Fibroblast of peridontal ligament (primary cell): ENCODE measurements around the gene HIGD1B.
A peak's percentile ranks its signal among the peaks of the same experiment; 100 is the strongest.

ENCODE experiments used
- DNase-seq: peaks from one replicate; pipeline ENCODE4 v3.0.0-alpha.2; 2010; ENCODE audit errors: extremely low read depth

HIGD1B gene

DNA sequence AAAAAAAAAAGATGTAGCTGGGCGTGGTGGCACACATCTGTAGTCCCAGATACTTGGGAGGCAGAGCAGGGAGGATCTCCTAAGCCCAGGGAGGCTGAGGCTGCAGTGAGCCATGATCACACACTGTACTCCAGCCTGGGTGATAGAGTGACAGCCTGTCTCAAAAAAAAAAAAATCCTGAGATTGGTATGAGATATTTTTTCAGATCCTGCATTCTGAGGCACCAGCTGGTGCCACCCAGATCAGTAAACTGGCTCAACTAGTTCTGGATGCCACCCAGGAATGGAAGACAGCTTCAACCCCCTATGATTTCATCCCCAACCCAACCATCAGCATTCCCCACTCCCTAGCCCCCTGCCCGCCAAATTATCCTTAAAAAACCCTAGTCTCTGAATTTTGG lies 10.5 kb upstream of the HIGD1B start:
- DNase-seq, result no peak

DNA sequence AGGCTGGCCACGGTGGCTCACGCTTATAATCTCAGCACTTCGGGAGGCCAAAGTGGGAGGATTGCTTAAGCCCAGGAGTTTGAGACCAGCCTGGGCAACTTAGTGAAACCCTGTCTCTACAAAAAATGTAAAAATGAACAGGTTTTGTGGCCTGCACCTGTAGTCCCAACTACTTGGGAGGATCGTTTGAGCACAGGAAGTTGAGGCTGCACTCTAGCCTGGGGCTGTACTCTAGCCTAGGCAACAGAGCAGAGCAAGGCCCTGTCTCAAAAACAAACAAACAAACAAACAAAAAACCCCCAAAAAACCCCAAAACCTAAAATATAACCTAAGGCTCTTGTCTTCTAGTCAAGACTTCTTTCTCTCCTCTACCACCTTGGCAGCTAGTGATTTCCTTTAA lies 7.4 kb upstream of the HIGD1B start:
- no peak for DNase-seq

DNA sequence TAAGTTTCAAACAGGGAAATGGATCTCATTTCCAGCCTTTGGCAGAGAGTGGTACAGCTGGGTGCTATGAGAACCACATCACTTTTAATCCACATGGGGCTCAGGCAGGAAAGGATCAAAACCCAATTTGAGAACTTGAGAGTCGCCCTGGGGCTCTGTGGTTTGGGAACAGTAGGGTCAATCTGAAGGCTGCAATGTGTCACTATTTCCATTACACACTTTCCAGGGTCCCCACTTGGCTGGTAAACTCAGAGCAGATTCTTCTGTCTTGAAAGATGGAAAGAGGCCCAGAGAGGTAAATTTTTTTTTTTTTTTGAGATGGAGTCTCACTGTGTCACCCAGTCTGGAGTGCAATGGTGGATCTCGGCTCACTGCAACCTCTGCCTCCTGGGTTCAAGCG lies 6.7 kb upstream of the HIGD1B start:
- DNase-seq, result no peak

DNA sequence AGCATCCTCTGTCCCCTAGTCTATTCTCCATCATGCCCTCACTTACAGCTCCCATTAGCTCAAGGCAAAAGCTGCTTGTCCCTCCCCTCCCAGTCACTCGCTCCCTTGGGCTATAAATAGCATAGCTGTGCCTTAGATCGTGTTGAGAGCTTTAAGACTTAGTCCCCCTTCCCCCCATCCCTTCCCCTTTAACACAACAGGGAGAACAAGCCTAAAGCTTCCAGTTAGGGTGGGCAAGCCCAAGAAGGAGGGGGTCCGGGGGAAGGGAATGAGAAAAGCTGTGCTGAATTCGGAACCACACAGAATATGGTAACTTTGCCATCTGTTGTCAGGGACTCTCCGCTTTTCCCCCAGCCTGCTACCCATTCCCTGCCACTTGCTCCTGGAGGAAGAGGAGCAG lies 4.9 kb upstream of the HIGD1B start:
- no peak for DNase-seq

DNA sequence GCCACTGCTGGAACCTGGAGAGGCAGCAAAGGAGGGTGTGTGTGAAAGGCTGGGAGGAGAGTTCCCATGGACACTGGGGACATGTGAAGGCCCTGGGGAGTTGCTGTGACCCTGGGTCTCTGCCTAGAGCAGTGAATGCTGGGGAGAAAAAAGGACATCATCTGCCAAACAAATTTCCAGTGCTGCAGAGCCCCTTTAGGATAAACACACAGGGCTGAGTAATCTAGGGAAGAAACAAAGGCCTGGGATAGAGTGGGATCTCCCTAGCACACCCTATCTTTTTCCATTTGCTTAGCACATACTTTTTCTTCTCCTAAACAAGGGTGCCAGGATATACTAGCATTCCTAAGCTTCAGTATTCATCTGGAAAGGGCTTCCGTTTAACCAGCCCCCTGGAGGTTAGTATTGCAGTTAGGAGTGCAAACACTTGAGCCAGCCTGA lies 3.3 kb upstream of the HIGD1B start:
- DNase-seq, result peak; percentile 56

DNA sequence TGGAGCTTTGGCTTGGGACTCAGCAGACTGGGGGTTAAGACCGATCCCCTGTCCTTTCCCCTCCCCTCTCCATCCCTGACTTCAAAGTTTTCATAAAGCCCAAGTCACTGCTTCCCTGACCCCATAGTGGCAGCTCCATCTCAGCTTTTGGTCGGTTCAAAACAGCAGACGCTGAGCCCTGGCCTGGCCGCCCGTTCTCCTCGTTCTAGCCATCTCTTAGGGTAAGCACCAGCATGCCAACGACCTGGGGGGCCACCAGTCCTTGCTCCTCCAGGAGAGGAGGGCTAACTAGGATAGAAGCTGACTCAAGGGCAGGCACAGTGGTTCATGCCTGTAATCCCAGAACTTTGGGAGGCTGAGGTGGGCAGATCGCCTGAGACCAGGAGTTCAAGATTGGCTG lies 1.5 kb upstream of the HIGD1B start:
- no peak for DNase-seq

DNA sequence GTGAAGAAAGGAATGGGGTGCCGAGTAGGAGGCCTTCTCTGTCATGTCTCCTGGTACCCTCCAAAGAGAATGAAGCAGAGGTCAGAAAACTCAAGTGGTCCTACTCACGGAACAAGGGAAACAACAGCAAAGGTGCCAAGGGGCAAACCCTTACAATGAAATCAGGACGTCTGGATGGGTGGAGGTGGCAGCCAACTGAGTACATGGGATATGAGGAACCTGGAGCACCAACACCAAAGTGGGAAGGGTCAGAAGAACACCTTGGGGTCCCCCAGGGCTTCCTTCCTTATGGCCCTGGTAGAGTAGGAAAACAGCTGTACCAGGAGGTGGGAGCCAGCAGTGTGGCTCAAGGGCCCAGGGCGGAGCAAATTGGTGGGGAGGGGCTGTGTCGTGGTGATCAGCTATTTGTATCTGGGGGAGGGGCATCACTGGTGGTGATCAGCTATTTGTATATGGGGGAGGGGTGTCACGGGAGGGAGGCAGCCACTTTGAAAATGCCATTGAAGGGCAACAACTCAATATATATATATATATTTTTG lies 643 bp downstream of the HIGD1B start:
- DNase-seq, result no peak

DNA sequence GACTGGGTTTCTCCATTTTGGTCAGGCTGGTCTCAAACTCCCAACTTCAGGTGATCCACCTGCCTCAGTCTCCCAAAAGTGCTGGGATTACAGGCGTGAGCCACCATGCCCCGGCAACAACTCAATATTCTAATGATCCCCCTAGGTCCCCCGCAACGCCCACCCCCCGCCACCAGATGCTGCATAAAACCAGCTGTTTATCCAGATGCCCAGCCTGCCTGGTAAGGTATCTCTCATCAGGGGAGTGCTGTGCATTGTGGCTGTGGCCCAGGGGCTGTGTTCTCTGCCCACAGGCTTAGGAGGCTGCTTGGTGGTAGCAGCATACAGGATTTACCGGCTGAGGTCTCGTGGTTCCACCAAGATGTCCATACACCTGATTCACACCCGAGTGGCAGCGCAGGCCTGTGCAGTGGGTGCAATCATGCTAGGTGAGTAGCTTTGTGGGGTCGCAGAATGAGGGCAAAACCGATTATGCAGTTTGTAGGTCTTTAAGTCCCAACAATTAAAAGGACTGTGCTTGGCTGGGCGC lies 1.3 kb downstream of the HIGD1B start:
- no peak for DNase-seq

DNA sequence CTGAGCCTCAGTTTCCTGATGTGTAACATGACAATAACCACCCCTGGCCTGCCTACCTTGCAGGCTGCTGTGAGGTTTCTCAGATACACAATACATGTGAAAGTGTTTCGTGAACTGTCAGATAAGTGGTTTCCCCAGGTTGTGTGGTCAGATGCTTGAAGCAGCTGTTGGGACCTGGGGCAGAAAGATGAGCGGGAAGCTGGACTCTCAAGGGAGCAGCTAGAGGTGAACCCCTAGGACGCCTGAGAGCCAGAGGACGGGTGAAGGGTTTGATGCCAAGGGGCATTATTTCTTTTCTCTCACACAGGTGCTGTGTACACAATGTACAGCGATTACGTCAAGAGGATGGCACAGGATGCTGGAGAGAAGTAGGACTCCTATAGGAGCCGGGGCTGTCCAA lies 2.3 kb downstream of the HIGD1B start:
- DNase-seq, result no peak

DNA sequence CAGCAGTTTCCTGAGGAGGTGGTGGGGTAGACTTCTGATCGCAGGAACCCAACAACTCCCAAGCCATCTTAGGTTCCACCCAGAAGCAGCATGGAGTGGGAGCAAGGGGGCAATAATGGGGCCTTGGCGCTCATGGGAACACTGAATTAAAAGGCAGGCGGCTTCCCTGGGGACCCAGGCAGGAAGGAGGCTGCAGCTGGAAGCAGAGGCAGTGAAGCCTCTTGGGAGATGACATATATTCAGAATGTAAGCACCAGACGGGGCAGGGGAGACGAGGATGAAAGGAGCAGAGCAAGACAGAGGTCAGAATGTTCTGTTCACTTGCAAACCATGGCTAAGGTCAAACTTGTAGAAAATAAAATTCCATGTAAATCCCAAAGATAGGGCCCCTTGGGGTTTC lies 2.9 kb downstream of the HIGD1B start:
- no peak for DNase-seq

DNA sequence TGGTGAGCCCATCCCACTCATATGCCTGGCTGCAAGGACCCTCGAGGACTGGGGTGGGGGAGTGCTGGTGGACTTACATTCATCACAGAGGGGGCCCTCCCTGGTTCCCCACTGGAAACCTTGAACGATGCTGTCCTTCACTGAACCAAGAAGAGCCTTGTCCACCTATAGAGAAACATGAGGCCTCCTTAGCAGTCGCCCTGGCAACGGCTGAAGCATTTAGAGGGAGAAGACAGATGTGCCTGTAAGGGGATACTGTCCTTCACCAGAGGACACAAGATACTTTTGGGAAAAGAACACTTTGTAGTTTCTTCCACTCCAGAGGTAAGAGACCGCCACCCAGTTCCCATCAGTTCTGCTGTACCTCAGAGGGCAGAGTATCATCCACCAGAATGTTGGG lies 6.5 kb downstream of the HIGD1B start:
- no peak for DNase-seq

DNA sequence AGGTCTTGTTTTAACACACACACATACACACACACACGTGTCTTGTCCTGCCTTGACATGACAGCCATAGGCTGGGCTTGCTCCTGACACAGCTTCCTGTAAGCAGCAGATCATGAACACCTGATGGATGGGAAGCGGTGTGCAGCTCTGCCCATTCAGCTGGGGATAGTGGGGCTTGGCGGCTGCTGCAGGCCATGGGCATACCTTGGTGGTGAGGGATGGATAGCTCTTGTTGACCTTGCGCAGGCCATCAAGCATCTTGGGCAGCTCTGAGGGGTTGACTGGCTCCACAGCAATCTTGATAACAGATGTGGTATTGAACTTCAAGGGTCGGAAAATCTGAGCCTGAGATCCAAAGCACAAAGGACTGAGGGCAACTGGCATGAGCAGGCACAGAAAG lies 12.0 kb downstream of the HIGD1B start:
- no peak for DNase-seq

DNA sequence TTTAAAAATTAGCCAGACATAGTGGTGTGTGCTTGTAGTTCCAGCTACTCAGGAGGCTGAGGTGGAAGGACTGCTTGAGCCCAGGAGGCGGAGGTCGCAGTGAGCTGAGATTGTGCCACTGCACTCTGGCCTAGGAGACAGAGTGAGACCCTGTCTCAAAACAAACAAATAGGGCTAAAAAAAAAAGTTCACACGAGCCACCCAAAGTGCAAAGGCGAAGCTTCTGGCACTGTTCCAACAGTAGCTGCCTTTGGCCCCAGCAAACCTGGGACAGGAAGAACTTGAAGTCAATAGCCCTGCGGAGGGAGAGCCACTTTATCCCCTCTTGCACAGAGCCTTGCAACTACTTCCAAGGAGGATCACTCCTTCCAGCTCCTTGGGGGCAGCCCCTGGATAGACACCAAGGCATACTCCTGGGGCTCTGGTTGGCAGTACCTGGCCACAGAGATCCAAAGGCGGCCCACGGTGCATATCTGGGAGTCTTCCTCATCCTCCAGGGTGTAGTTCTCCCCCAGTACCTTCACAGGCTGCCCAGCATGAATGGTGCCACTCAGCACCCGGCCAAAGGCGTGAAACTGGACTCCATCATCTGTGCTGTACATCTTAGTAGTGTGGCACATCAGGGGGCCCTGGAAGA lies 14.7 kb downstream of the HIGD1B start:
- no peak for DNase-seq

DNA sequence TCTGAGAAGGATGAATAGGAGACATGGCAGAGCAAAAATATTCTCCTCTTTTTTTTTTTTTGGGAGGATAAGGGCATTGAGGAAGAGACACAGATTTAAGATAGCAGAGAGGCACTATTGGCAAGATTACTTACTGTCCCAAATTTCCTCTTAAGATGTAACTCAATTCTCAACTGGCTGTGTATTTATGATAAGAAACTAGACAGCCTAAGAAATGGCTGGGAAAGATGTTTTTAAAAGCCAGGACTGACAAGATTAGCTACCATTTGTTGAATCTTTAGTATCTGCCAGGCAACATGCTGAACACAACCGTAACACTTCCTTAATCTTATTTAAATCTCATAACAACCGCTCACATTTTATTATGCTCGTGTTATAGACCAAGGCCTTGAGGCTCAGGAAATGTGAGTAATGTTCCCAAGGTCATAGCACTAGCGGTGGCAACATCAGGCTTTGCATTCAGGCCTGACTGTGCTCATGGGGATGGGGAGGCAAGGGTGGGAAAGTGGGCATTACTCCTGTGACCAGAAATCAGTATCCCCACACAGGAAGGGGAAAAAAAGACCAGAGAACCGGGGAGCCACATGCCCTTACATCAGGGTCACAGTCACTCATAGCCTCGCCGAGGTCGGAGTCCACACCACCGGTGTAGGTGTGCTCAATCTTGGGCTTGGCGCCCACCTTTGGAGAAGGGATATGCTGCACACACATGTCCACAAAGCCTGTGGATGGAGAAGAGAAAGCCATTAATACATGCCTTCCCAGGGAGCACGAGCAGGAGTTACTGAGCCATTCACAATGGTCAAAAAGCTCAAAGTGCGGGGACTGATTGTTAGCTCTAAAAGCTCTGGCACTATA lies 15.6 kb downstream of the HIGD1B start:
- no peak for DNase-seq

DNA sequence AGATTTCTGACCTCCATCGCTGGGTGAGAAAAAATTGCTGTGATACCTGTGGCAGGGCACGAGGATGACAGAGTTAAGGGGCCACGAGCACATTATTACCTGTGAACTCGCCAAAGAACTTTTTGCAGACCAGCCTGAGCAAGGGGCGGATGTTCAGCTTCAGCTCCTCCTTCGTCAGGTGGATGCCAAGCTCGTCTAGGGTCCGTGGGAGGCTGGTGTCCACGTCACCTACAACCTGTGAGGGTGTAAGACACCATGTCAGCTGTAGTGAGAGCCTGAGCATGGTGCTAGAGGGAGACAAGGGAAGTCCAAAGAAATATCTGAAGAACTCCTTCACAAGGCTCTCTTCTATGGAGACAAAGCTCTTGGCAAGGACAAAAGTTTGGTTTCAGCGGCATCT lies 17.1 kb downstream of the HIGD1B start:
- DNase-seq, result no peak

DNA sequence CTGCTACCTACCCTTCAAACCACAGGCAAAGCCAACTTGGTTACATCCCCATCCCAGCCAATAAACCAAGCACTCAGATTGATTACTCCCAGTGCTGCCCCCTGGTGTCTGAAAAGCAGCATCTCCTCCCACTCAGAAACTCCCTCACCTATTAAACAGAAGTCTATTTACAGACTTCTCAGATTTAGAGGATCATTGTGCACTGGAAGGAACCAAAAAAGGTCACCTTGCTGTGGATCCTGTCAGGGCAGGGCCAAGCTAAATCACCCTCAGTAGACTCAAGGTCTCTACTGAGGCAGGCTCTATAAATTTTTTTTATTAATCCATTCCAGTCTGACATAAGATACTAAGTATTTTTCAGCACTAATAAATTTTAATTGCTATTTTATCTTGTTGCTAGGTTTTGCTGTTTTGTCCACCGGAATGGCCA lies 17.6 kb downstream of the HIGD1B start:
- peak; percentile 85 for DNase-seq

DNA sequence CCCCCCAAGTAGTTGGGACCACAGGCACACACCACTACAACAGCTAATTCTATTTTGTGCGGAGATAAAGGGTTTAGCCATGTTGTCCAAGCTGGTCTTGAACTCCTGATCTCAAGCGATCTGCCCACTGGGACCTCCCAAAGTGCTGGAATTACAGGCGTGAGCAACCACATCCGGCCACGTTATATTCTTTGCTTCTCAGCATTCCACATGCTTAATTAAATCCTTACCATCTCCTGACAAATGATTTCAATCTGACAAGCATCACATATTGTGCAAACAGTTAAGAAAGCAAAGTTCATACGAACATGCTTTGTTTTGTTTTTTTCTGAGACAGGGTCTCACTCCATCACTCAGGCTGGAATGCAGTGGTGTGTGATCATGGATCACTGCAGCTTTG lies 18.2 kb downstream of the HIGD1B start:
- DNase-seq, result peak; percentile 66

DNA sequence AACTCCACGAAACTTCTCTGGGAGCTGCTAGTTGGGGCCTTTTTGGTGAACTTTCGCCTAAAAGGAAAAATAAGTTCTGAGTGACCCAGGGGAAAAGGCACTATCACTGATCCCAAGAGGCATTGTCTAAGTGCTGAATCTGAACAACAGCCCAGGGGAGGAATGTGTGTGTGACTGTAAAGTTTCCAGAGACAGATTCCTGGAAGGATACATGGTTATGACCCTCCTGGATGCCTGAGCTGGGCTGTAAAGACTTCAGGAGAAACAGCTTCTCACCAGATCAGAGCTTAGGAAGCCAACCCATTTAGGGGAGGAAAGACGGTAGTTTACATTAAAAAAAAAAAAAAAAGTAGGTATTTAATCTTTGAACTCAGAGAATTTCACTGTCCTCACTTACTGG lies 20.2 kb downstream of the HIGD1B start:
- no peak for DNase-seq

DNA sequence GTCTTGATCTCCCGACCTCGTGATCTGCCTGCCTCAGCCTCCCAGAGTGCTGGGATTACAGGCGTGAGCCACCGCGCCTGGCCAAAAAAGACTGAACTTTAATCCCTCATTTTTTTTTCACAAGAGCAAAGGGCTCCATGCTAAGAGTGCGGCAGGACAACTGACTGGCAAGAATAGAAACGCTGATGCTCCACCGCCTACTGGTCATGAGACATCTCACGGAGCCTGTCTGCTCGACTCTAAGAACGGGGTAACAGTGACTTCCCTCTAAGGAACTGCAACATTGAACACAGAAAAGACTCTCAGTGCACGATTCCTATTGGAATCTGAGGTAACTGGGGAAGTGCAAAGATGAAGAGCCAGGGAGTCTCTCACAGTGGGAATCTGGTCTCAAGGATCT lies 23.9 kb downstream of the HIGD1B start:
- no peak for DNase-seq

DNA sequence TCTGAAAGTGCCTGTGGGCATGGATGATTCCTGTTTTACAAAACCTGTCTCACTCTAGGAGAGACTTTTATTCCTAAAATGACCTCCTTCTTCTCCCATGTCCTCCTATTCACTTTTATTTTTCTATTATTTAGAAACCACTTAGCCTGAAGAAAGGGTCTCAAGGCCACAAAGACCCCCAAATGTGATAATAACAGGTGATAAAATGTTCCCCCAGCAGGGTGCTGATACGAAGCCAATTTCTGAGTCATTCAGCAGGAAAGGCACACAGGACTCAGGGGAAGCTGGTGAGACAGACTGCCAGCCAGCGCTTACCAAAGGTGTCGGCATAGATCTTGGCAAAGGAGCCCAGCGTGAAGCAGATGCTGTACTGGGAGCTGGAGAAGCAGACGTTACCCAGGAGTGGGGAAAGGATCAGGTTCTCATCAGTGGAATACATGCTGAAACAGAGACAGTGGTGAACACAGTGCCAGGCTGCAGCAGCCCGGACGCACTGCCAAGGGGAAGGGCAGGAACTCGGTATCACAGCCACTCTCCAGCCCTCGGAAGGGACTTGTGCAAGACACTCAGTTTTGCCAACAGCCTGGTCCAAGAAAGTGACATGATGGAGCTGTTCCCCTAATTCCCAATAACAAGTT lies 24.6 kb downstream of the HIGD1B start:
- no peak for DNase-seq

DNA sequence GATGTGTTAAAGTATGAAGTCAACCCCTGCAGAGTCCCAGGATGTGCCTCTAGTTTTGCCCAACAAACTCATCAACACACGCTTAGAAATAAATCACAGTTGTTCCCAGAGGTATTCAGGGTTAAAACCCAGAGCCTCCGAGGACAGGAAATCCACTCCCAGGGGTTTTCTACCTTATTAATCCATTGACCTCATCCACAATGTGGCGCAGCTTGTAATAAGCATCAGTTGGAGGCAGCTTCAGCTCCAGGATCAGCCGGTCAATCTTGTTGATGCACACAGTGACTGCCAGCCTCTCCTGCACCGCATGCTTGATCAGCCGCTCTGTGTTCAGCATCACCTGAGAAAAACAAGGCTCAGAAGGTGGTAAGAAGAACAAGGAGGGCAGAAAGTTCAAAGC lies 28.1 kb downstream of the HIGD1B start:
- no peak for DNase-seq

DNA sequence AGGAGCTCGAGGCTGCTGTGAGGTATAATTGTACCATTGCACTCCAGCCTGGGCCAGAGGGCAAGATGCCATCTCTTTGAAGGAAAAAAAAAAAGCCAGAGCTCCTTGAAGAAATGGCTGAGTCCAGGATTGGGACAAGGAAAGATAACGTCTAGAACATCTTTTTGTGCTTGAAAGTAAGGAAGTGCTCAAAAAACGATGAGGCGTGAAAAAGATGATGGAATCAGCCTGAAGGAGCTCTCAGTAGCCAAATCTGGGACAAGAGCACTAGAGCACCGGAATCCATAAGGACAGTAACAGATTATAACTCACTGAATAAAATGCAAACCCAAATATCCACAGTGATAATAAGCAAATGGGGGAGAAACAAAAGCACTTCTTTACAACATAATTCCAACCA lies 29.4 kb downstream of the HIGD1B start:
- DNase-seq, result no peak
